Measurements from ENCODE around the gene ZNF248. TPM values are rescaled to one million over a fixed set of nuclear protein-coding genes. Genes with fewer than 3 reads are reported as not detected.

The ZNF248 gene
- total and polyA plus RNA-seq, 2 experiments from 2014 or later, result 6.8 to 13.7 TPM

DNA sequence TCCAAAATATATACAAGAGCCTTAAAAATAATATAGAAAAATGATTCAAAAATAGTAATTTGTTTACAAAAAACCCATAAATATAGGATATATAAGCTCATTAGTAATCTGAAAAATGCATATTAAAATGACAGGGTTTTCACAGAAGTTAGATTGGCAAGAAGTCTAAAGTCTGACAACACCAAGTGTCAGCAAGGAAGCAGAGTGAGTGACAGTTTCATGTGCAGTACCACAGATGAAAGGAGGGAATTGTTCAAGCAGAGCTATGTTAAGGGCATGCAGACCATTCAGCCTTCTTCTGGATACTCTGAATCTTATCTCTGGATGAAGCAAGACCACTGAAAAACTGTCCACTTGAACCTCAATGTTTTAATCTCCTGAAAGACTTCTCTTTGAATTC, 55.9 kb downstream of the ZNF248 start:
- no peaks in the 10 kb centered on the region for H4K20me1 ChIP-seq (ENCODE audit: insufficient read depth)
- no peak for DNase-seq
- no peaks in the 10 kb centered on the region for H3K79me2 ChIP-seq (ENCODE audit: insufficient read depth)
- TF ChIP-seq EZH2 (IDR thresholded peaks at IDR 0.05; ENCODE audit: insufficient read depth, poor library complexity, severe bottlenecking) (no peak), EZH2phosphoT487 (IDR thresholded peaks at IDR 0.05; ENCODE audit: insufficient read depth, low read depth) (no peak)
- H3K27me3 ChIP-seq (replicated peaks; ENCODE audit: insufficient read depth), result no peaks in the 10 kb centered on the region
- H3K36me3 ChIP-seq (ENCODE audit: low read depth), result no peaks in the 10 kb centered on the region
- no peaks in the 10 kb centered on the region for H3K4me1 ChIP-seq (ENCODE audit: insufficient read depth)
- no peaks in the 10 kb centered on the region for H3K9me3 ChIP-seq (ENCODE audit: low read depth)
- in situ Hi-C loops (cut with MboI), result no loop called here
- H3K4me3 ChIP-seq, result no peak overlapping the region
- H3K27ac ChIP-seq, result no peak overlapping the region
- no peaks in the 10 kb centered on the region for H3F3A ChIP-seq (ENCODE audit: insufficient read depth)
- H2AFZ ChIP-seq, result no peak overlapping the region
- no peaks in the 10 kb centered on the region for H3K9me2 ChIP-seq (ENCODE audit: insufficient read depth)
- no peak overlapping the region for H3K9ac ChIP-seq
- H3K4me2 ChIP-seq (ENCODE audit: unreplicated experiment), result no peak overlapping the region

DNA sequence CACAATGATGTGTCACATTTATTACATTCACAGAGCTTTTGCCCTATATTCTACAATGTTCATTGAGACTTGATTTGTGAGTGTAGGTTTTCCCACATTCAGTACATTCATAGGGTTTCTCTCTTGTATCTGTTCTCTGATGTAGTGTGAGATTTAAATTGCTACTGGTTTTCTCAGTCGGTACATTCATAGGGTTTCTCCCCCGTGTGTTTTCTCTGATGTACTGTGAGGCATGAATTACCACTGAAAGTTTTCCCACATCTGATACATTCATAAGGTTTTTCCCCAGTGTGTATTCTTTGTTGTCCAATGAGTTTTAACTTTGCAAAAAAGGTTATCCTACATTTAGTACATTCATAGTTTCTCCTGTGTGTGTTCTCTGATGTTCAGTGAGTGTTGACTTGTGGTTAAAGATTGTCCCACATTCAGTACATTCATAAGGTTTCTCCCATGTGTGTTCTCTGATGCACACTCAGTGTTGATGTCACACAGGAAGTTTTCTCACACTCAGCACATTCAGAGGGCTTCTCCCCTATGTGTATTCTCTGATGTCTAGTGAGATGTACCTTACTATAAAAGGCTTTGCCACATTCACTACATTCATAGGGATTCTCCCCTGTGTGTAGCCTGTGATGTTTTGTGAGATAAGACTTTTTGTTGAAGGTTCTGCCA, 63.0 kb downstream of the ZNF248 start:
- no peak overlapping the region for H3K27ac ChIP-seq
- H3K79me2 ChIP-seq (ENCODE audit: insufficient read depth), result no peaks in the 10 kb centered on the region
- in situ Hi-C loops (cut with MboI), result no loop called here
- no peaks in the 10 kb centered on the region for H3K9me2 ChIP-seq (ENCODE audit: insufficient read depth)
- 42 to 68% methylated on average over 2 of the region's 2 CpGs for WGBS, 2 experiments (ENCODE audit: low coverage in 1 of 2, low lambda C conversion rate in 2 of 2, missing lambda C conversion rate in 2 of 2)
- no peak overlapping the region for H2AFZ ChIP-seq
- peaks cover 3% of the 10 kb centered on the region for H3K9me3 ChIP-seq (ENCODE audit: low read depth)
- H3K27me3 ChIP-seq (replicated peaks; ENCODE audit: insufficient read depth), result no peaks in the 10 kb centered on the region
- H3K4me2 ChIP-seq (ENCODE audit: unreplicated experiment), result no peak overlapping the region
- H3F3A ChIP-seq (ENCODE audit: insufficient read depth), result no peaks in the 10 kb centered on the region
- no peak for DNase-seq
- no peak overlapping the region for H3K9ac ChIP-seq
- no peaks in the 10 kb centered on the region for H3K4me1 ChIP-seq (ENCODE audit: insufficient read depth)
- H3K4me3 ChIP-seq, result no peak overlapping the region
- H4K20me1 ChIP-seq (ENCODE audit: insufficient read depth), result no peaks in the 10 kb centered on the region
- no peaks in the 10 kb centered on the region for H3K36me3 ChIP-seq (ENCODE audit: low read depth)
- TF ChIP-seq EZH2 (IDR thresholded peaks at IDR 0.05; ENCODE audit: insufficient read depth, poor library complexity, severe bottlenecking) (no peak), EZH2phosphoT487 (IDR thresholded peaks at IDR 0.05; ENCODE audit: insufficient read depth, low read depth) (no peak)

DNA sequence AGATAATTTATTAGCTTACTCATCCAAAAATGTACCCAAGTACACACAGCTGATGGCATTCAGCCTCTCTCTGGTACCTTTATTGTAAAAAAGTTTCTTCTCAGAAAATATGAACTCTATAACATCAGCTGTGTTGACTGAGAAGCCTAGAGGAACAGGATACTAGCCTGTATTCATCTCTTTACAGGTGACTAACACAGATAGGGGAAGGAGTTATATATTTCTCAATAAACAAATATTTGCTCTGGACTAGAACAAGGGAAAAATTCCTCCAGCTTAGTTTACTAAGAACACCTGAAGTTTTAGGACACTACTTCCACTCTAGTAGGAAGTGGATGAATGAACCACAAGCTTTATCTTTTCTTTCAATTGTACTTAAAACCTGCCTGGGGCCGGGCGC, 67.8 kb downstream of the ZNF248 start:
- Histone ChIP-seq H3K79me2 (ENCODE audit: insufficient read depth) (no peaks in the 10 kb centered on the region), H2AFZ (no peak overlapping the region), H3F3A (ENCODE audit: insufficient read depth) (no peaks in the 10 kb centered on the region), H3K27me3 (replicated peaks; ENCODE audit: insufficient read depth) (no peaks in the 10 kb centered on the region), H3K9ac (no peak overlapping the region), H3K9me2 (ENCODE audit: insufficient read depth) (no peaks in the 10 kb centered on the region), H3K4me2 (ENCODE audit: unreplicated experiment) (no peak overlapping the region), H3K4me1 (ENCODE audit: insufficient read depth) (no peaks in the 10 kb centered on the region), H3K36me3 (ENCODE audit: low read depth) (no peaks in the 10 kb centered on the region), H3K4me3 (no peak overlapping the region), H3K27ac (no peak overlapping the region), H3K9me3 (ENCODE audit: low read depth) (peaks cover 3% of the 10 kb centered on the region), H4K20me1 (ENCODE audit: insufficient read depth) (no peaks in the 10 kb centered on the region)
- 54 to 59% methylated on average over 2 of the region's 2 CpGs for WGBS, 2 experiments (ENCODE audit: low coverage in 1 of 2, low lambda C conversion rate in 2 of 2, missing lambda C conversion rate in 2 of 2)
- DNase-seq, result no peak
- in situ Hi-C loops (cut with MboI), result no loop called here
- TF ChIP-seq EZH2 (IDR thresholded peaks at IDR 0.05; ENCODE audit: insufficient read depth, poor library complexity, severe bottlenecking), result no peak
- TF ChIP-seq EZH2phosphoT487 (IDR thresholded peaks at IDR 0.05; ENCODE audit: insufficient read depth, low read depth), result no peak

DNA sequence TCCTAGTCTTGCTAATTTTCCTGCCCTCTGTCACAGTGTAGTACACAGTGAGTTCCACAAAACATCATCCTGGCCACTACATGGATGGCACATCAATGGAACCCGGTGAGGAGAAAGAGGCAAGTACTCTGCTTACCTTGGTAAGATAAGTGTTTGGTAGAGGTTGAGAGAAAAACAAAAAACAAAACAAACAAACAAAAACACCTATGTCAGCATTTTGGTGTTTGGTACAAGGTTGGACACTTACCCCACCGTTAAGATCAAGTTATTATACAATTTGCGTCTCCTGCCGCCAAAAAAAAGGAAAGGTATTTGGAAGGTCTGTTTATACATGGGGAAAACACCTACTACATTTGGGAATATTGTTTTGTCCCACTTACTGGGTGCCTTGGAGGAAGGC, 72.7 kb downstream of the ZNF248 start:
- Histone ChIP-seq H4K20me1 (ENCODE audit: insufficient read depth) (no peaks in the 10 kb centered on the region), H2AFZ (no peak overlapping the region), H3K9me2 (ENCODE audit: insufficient read depth) (no peaks in the 10 kb centered on the region), H3K79me2 (ENCODE audit: insufficient read depth) (no peaks in the 10 kb centered on the region), H3K27ac (no peak overlapping the region), H3K4me2 (ENCODE audit: unreplicated experiment) (no peak overlapping the region), H3K27me3 (replicated peaks; ENCODE audit: insufficient read depth) (no peaks in the 10 kb centered on the region), H3K4me3 (no peak overlapping the region), H3K4me1 (ENCODE audit: insufficient read depth) (no peaks in the 10 kb centered on the region), H3K36me3 (ENCODE audit: low read depth) (no peaks in the 10 kb centered on the region), H3K9ac (no peak overlapping the region), H3K9me3 (ENCODE audit: low read depth) (no peaks in the 10 kb centered on the region), H3F3A (ENCODE audit: insufficient read depth) (no peaks in the 10 kb centered on the region)
- TF ChIP-seq EZH2phosphoT487 (IDR thresholded peaks at IDR 0.05; ENCODE audit: insufficient read depth, low read depth) (no peak), EZH2 (IDR thresholded peaks at IDR 0.05; ENCODE audit: insufficient read depth, poor library complexity, severe bottlenecking) (no peak)
- WGBS, 2 experiments (ENCODE audit: low coverage in 1 of 2, low lambda C conversion rate in 2 of 2, missing lambda C conversion rate in 2 of 2), result 30 to 36% methylated on average over 4 of the region's 4 CpGs
- DNase-seq, result no peak
- in situ Hi-C loops (cut with MboI), result no loop called here

DNA sequence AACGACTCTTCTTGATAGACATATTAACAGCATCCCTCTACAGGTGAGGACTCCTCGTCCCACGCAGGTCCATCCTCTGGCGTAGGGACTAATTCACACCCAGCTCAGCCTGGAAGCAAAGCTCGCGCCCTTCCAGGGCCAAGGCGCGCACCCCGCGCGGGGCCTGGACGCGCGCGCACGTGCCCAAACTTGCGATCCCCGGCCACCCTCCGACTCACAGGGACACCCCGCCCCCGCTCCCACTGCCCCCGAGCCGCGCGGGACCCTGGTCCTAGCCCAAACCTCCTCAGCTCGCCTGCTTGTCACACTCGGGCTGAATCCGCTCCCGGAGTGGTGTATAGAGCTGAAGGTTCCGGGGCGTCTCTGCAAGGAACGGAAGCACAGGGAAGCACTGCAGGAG, 76.9 kb downstream of the ZNF248 start:
- Histone ChIP-seq H3K27me3 (replicated peaks; ENCODE audit: insufficient read depth) (no peaks in the 10 kb centered on the region), H3F3A (ENCODE audit: insufficient read depth) (no peaks in the 10 kb centered on the region), H3K9me2 (ENCODE audit: insufficient read depth) (no peaks in the 10 kb centered on the region), H3K4me2 (ENCODE audit: unreplicated experiment) (no peak overlapping the region), H3K4me1 (ENCODE audit: insufficient read depth) (no peaks in the 10 kb centered on the region), H3K9ac (no peak overlapping the region), H3K36me3 (ENCODE audit: low read depth) (no peaks in the 10 kb centered on the region), H4K20me1 (ENCODE audit: insufficient read depth) (no peaks in the 10 kb centered on the region), H3K27ac (no peak overlapping the region), H3K4me3 (no peak overlapping the region), H3K79me2 (ENCODE audit: insufficient read depth) (no peaks in the 10 kb centered on the region), H3K9me3 (ENCODE audit: low read depth) (no peaks in the 10 kb centered on the region), H2AFZ (no peak overlapping the region)
- TF ChIP-seq EZH2 (IDR thresholded peaks at IDR 0.05; ENCODE audit: insufficient read depth, poor library complexity, severe bottlenecking) (no peak), EZH2phosphoT487 (IDR thresholded peaks at IDR 0.05; ENCODE audit: insufficient read depth, low read depth) (no peak)
- no peak for DNase-seq
- in situ Hi-C loops (cut with MboI), result no loop called here
- 59 to 77% methylated on average over 13 to 32 of the region's 32 CpGs for WGBS, 2 experiments (ENCODE audit: low coverage in 1 of 2, low lambda C conversion rate in 2 of 2, missing lambda C conversion rate in 2 of 2)
